SK-N-SH treated with all-trans-retinoic acid at 6 μM for 48 hours (cell line): Measurements from ENCODE around the gene BHLHA15.

Source experiments
- BACH2 ChIP-seq: fragments of 250-450 bp; sonication (Bioruptor Pico); IDR thresholded peaks from 2 replicates; pipeline ENCODE4 v1.9.0; 2021; ENCODE audit warnings: mild to moderate bottlenecking, borderline replicate concordance
- CSDC2 ChIP-seq: fragments of 250-450 bp; sonication (Bioruptor Pico); IDR thresholded peaks from 2 replicates; pipeline ENCODE4 v1.5.0; 2020; ENCODE audit warnings: mild to moderate bottlenecking, moderate library complexity
- GLIS3 ChIP-seq: fragments of 250-450 bp; sonication (Bioruptor Pico); IDR thresholded peaks from 2 replicates; pipeline ENCODE4 v1.5.0; 2020; ENCODE audit warnings: mild to moderate bottlenecking, moderate library complexity
- PATZ1 ChIP-seq: fragments of 250-450 bp; sonication (Bioruptor Pico); IDR thresholded peaks from 2 replicates; pipeline ENCODE4 v1.8.0; 2020; ENCODE audit warnings: mild to moderate bottlenecking, moderate library complexity, borderline replicate concordance
- RARB ChIP-seq: fragments of 250-450 bp; sonication (Bioruptor Pico); IDR thresholded peaks from 2 replicates; pipeline ENCODE4 v1.8.0; 2021; ENCODE audit warnings: mild to moderate bottlenecking, moderate library complexity
- ZC3H10 ChIP-seq: fragments of 250-450 bp; sonication (Bioruptor Pico); IDR thresholded peaks from 2 replicates; pipeline ENCODE4 v1.5.1; 2021; ENCODE audit warnings: mild to moderate bottlenecking, moderate library complexity

DNA sequence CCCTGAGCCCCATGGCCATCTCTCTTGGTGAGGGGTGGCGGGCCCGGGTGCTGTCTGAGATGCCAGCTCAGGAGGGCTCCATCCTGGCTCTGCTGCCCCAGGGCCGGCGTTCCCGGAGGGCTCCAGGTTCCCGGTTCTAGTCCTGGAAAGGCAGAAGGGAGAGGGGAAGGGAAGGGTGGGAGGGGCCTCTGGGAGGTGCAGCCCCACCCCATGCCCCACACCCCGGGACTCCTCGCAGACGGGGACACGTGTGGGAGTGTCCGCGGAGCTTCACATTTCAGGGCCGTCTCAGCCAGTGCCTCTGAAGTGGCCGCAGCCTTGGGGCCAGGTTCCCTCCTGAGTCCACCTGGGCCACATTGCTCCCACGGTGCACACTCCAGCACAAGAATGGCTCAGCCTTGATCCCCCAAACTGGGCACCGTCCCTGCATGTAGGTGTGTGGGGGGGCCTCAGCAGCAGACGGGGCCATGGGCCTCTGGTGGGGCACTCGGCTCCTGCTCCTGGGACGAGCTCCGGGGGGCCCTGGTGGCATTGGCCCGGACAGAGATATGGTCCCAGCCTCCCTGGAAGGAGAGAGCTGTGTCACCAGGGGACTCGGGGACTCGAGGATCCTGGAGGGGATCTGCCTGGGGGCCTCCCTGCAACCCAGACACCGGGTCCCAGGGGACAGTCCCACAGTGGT, 5.8 kb downstream of the BHLHA15 start:
- TF ChIP-seq GLIS3 (CRISPR knock-in tag) (no peak), RARB (CRISPR knock-in tag) (no peak), ZC3H10 (CRISPR knock-in tag) (no peak), CSDC2 (CRISPR knock-in tag) (no peak), BACH2 (CRISPR knock-in tag) (no peak), PATZ1 (no peak)
